GM21381 (cell line): ENCODE results near the gene PTPRM.

ENCODE experiments used
- ATAC-seq: cut with Tn5 transposase; IDR thresholded peaks from one replicate; pipeline ENCODE4 v1.9.1; 2021; ENCODE audit warnings: mild to moderate bottlenecking, moderate library complexity; ENCODE audit not compliant: unreplicated experiment

PTPRM gene

DNA sequence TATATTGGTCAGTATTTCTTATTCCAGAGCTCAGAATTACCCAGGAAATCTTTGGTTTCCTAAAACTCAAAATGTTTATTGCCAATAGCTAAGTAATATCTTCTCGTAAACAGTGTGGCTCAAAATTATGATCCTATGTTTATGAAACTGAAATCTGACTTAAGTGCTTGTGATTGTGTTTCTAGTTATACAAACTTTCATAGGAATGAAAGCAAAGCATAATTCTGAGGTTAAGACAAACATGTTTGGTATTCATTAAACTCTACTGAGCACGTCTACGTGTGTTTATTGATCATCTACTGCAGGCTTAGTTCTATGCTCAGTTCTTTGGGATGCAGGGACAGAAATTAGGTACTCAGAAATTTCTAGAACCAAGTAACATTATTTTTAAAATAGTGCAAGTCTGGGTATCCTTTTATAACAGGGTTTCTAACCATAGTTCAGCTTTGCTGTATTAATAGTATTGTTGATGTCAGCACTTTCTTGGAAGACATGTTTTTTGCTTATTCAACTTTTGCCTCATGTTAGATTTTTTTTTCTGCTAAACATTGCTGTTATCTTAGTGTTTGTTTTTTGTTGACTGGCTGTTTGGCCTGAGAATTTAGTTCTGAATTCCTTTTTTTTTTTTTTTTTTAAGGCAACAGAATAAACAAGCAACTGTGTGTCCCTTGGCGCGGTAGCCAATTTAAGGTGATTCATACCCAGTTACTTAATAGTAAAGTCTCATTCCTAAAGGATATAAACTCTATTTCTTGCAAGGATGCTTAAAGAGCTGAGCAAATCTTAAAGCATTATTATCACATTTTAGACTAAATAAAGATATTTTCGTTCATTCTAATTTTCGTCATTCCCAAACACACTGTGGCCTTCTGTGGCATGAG, 31.3 kb downstream of the PTPRM start:
- ATAC-seq, result no peak

- ATAC-seq, result no peak
Measured at GRCh38 chr18:7600036-7600435, 32.9 kb downstream of the PTPRM start.

DNA sequence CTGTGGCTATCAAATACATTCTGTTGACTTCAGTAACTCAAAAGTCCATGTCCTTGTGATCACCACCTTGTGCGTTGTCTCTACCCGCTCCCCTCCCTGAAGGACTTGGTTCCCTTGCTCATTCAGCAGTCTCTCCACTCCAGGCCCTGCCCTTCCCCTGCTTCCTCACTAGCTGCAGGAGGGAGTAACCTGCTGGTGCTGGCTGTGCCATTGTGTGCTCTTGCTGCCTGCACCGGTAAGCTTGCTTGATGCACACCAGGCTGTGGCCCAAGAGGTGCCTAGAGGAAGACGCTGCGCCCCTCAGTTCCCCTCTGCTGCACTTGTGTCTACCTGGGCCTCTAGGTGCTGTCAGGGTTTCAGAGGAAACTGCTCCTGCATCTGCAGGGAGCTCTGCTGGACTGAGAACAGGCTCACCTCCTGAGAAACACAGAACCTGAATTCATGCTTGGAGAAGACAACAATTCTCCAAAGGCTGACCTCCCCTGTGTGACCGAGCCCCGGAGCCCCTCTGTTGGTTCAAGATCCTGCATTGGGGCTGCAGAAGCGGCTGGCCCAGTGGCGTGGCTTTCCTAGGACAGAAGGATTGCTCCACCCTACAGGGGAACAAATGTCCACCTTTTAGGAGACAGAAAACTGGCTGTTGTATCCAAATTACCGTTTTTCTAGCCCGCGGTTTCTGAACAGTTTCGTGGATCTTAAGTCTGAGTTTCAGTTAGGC, 33.6 kb downstream of the PTPRM start:
- ATAC-seq, result no peak

GRCh38 chr18:7601246-7601615, 34.1 kb downstream of the PTPRM start:
- ATAC-seq, result no peak

DNA sequence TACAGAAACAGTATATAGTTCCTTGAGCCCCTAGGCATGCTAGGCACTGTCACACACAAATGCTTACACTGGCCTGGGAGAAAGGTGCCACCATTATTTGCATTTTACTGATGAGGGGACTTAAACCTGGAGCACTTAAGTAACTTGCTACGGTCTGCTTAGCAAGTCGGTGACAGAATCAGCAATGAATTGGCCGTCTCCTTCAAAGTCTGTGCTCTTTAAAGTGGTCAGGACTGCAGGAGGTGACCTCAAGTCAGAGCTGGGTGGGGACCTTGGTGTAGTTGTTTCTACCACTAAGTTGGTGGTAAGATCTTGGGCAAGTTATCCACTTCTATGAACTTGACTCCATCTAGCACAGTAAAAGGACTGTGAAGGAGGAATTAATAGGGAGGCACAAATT, 34.8 kb downstream of the PTPRM start:
- ATAC-seq, result no peak

DNA sequence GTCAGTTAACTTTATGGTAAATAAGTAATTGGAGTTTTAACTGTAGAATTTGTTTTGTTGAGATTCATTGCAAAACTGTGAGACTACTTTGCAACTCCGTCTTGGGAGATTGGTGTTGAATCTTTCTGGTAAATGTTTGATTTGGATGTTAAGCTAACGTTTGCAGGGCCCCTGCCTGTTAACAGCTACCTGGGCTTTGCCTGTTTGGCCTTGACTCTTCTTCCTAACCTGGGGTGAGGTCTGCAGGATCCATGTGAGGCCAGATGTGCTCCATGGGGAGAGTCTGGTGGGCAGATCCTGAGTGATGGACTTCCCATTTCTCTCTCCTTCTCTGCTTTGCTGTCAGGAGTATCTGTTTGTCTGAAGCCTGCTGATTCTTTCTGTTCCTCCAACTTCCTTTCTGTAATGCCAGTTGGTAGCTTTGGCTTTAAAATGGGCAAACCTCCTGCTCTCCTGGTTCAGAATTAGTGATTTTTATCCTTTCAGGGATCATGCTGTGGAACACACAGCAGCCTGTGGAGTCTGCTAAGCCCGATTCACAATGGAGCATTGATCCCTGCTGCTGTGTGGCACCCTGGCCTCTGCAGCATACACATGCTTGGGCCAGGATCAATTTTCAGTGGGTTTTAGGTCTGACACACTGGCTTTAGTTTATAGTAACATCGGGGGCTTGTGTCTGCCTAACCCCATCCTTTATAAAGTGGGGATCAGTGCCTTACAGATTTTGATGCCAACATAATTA, 36.3 kb downstream of the PTPRM start:
- ATAC-seq, result no peak

DNA sequence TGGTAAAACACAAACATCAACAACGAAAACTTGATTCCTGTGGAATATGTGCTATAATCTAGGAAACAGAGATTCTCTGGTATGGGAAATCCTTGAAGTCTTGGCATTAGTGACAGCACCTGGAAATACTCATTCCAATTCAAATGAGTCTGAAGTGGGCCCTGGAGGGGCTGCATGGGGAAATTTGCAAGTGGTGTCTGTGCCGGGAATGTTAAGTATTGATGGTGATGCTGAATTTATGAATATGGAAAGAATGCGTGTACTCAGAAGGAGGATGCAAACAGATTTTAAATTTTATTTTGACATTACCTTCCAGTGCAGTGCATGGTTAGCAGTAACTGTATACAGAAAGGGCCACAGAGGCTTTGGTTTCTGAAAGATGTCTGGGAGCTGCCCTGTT, 37.2 kb downstream of the PTPRM start:
- no peak for ATAC-seq

DNA sequence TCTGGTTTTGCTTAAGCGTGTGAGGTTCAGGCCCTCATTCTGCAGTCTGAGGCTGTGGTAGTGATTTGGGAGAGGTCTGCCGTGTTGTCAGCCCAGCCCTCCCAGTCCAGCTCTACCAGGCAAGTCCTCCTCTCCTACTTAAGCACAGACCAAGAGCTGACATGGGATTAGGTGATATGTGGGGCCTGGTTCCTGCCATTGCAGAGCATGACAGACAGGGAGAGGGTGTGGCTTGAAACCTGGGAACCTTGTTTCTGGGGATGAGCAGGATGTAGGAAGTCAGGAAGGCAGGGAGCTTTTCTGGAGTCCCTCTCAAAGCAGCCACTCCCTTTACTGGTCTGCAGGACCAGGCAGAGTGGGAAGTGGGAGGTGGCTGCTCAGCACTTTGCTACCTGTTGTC, 38.6 kb downstream of the PTPRM start:
- ATAC-seq, result no peak

DNA sequence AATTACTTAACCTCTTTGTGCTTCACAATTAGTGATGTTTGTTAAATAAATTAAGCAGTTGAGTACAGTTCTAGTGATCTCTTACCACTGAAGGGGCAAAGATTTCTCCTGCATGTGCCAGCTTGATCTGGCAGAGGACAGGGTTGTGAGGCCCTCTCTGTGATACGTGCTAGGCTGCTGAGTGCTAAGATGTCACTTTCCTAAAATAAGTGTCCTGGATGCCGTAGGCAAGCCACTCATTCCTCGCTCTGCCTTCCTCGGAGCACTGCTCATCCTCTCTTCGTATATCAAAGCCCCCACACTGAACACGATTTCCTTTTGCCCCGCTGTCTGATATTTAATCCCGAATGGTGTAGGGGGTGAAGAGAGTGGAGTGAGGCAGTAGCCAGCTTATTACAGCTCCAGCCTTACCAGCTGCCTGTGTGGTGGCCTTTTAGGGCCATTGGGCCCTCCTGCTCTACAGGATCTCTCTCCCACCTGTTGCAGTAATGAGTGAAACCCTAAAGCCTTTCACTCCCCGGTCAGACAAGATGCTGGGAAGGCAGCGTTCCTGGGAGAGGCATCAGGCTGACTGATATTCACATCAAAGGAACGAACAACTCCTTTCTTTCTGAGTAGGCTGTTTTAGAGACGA, 40.5 kb downstream of the PTPRM start:
- ATAC-seq, result no peak

- ATAC-seq, result no peak
Measured at GRCh38 chr18:7608174-7608550, 41.0 kb downstream of the PTPRM start.

GRCh38 chr18:7608781-7609201, 41.7 kb downstream of the PTPRM start:
- no peak for ATAC-seq

GRCh38 chr18:7609617-7610016, 42.5 kb downstream of the PTPRM start:
- no peak for ATAC-seq

GRCh38 chr18:7614042-7614441, 46.9 kb downstream of the PTPRM start:
- ATAC-seq, result no peak

- no peak for ATAC-seq
Measured at GRCh38 chr18:7615840-7616239, 48.7 kb downstream of the PTPRM start.

DNA sequence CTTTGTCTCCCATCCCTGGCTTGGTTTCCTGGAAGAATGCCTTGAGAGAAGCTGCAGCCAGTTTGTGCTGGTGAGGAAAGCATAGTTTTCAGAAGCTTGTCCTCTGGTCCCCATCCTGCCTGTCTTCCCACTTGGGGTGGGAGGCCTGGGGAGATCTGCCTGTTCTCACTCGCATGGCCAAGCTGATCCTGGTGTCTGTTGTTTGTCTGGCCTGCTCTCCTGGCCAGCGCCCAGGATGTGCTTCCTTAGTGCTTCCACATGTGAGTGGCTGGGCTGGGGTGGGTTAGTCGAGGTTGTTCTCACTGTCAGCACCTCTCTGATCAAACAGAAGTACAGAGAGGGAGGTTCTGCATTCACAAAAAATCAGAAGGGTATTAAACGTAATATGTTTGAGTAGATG, 49.5 kb downstream of the PTPRM start:
- ATAC-seq, result no peak

DNA sequence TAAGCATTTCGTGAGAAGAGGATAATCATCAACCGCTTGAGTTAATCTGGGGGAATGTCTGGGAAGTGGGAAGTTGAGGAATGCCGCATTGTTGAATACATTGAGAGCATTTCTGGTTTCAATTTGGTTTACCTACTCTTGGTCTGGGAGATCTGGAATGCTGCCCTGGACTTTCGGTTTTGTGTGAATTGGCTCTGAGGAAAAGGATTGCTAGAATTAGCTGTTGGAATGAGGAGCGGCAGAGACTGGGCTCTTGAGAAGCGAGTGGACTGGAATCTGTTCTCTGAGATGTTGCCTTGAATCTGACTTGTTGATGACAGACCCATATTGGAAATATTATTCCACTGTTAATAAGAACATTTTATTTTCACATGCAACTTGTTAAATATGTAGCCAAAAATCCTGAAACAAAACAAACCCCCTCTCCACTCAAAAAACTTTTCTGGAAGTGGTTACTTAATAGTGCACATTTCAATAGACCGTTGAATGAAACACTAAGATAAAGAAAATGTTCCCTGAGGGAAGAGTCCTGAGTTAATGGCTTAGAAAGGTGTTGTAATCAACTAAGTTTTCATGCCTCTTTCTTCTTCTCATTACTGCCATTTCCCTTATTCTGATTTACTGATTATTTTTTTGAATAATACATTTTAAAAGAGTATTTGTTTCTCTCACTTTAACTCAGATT, 50.8 kb downstream of the PTPRM start:
- ATAC-seq, result no peak

- no peak for ATAC-seq
Measured at GRCh38 chr18:7618891-7619442, 51.9 kb downstream of the PTPRM start.

DNA sequence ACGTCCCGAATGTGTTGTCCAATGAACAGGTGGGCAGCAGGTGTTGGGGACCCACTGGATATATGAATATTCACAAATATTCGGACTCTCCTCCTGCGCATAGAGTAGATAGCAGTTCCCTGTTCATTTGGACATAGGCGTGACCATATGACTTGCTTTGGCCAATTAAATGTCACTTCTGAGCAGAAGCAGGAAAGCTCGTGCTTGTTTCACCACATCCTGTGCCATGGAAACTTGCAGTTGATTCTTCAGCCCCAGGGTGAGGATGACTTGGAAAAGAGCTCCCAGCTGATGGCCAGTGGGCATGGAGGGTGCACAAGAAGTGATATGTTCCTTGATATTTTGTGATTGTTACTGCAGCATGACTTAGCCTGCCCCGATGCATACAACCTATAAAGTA, 52.6 kb downstream of the PTPRM start:
- ATAC-seq, result no peak

DNA sequence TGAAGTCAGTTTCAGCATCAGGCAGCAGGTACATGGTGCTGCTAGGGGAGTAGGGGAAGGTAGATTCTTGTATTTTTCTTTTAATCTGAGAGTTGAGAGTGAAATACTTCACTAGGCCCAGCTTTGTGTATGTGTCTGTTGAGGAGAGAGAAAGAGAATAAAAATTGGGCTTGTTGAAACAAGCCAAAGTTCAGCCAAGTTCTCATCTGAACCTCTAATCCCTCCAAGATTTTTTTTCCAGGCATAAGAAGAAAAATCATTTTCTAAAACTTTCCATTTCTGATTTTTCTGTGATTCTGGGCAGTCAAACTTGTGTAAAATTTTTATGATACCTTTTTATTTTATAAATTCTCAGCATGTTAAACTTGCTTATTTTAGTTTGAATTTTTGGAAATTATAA, 55.6 kb downstream of the PTPRM start:
- no peak for ATAC-seq

DNA sequence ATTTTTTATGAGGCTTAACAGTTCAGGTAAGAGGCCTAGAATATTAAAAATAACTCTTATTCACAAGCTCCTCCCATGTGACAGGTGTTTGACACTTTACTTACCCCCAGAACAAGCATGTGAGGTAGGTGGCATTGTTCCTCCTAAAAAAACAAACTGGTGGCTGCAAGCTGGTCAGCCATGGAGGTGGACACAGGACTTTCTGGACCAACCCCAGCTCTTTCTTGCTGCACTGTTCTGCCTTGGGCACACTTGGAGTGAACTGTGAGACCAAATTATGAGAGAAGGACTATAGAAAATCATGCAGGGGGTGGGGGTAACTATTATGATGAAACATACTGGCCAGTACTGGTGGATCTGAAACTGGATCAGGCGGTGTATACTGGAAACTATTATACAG, 56.6 kb downstream of the PTPRM start:
- ATAC-seq, result no peak
